ENCODE results near the gene TMEM87B. TPM values are rescaled to one million over a fixed set of nuclear protein-coding genes. Genes with fewer than 3 reads are reported as not detected.
A peak's percentile ranks its signal among the peaks of the same experiment; 100 is the strongest.

Gene TMEM87B
- total RNA-seq (10 to 100 TPM; 10.1 to 21.7 (median 14.0) TPM), polyA plus RNA-seq (10 to 100 TPM in 1 of 2 donors, 1 to 10 TPM in 1; 4.7 to 11.6 TPM)

DNA sequence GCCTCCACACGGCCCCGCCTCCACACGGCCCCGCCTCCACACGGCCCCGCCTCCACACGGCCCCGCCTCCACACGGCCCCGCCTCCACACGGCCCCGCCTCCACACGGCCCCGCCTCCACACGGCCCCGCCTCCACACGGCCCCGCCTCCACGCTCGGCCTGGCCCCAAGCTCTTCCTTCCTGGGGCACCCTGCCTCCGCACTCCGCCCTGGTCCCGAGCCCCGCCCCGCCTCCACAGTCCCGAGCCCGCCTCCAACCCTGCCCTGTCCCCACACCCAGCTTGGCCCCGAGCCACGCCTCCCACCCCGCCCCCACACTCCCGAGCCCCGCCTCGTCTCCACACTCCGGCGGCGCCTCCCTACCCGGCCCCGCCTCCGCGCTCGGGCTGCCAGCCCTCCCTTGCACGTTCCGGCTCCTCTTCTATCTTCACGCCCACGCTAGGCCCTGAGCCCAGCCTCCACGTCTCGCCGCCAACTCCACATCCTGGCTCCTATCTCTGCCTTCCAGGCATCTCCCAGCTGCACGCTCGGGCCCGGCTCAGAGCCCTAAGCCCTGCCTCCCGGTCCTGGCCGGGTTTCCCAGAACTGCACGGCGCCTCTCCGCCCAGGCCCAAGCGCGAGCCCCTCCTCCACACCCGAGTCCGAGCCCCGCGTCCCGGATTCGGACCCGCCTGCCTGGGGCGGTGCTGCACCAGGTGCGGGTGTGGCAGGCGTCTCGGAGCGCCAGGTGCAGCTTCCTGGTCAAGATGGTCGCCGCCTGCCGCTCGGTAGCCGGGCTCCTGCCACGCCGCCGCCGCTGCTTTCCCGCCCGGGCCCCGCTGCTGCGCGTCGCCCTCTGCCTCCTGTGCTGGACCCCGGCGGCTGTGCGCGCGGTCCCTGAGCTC, at the start of gene TMEM87B:
TMEM87B (plus strand) TSS at position 423 of the 883 bp plus-strand sequence; CDS start at position 746, 323 bp downstream.
- ATAC-seq: peak; percentile 78 to 84 (median 81)
- no peaks in the 10 kb centered on the region for H3K9me3 ChIP-seq
- no peak for TF ChIP-seq CTCF (IDR thresholded peaks at IDR 0.05)
- intact Hi-C loops (cut with DNase I): loop anchor here in 1 of 3 donors (5.0 kb wide), 1 partner anchor 158 kb away; the partner anchor contains the start of gene MERTK
- WGBS, 2 donors: 0 to 1% methylated on average over 68 to 84 of the region's 90 CpGs
- no peak for FAIRE-seq
- peak within 1 kb of the TSS; percentile 78 to 98 (median 96) for H3K27ac ChIP-seq
- peaks cover 4 to 15% (median 14%) of the 10 kb centered on the region in 3 donors for H3K4me1 ChIP-seq
- H3K27me3 ChIP-seq: no peaks in the 10 kb centered on the region
- H3K4me3 ChIP-seq: peak within 1 kb of the TSS; percentile 77 to 93 (median 92)
- peak; percentile 98 to 100 (median 99) for DNase-seq
- H3K36me3 ChIP-seq: no peaks in the 10 kb centered on the region

DNA sequence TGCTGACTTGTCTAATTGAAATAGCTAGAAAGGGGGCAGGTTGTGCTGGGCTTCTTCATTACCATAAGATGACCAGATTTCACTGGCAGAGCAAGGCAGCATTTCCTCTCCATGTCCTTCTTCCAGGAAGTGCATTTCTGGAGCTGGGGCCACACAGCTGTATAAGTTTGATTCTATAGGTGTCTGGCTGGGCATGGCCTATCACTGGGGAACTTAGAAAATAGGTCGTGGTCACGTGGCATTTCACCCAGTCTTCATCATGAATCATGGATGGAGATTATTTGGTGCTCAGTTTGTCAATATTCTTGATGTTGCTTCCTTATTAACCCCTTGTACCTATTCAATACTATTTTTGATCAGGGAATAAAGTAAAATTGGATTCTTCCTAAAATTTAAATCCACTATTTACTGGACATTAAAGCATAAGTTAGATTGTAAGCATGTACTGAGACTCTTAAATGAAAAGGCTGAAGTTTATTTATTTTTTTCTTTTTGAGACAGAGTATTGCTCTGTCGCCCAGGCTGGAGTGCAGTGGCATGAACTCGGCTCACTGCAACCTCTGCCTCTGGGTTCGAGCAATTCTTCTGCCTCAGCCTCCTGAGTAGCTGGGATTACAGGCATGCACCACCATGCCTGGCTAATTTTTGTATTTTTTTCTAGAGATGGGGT, 49.5 kb upstream of the TMEM87B start:
- Histone ChIP-seq H3K36me3 (peaks cover 0 to 7% (median 0%) of the 10 kb centered on the region in 3 donors), H3K4me1 (no peaks in the 10 kb centered on the region), H3K27ac (no peak overlapping the region), H3K9me3 (no peaks in the 10 kb centered on the region), H3K27me3 (no peaks in the 10 kb centered on the region), H3K4me3 (no peak overlapping the region)
- ATAC-seq: no peak
- WGBS, 2 donors: 91 to 93% methylated on average over 5 of the region's 5 CpGs
- no peak for DNase-seq
- intact Hi-C loops (cut with DNase I): no loop called here
- no peak for TF ChIP-seq CTCF (IDR thresholded peaks at IDR 0.05)
- no peak for FAIRE-seq

DNA sequence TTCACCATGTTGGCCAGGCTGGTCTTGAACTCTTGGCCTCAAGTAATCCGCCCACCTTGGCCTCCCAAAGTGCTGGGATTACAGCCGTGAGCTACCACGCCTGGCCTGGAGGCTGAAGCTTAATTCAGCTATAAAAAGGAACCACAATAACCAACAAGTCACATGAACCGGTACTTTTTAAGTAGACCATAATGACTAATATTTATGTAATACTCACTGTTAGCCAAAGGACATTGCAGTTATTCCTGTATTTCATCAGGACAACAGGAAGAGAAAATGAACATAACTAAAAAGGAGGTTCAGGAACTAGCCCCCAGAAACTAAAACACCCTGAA, 49.0 kb upstream of the TMEM87B start:
- ATAC-seq (peak in 2 of 4 donors; percentile 43 to 53), DNase-seq (no peak), FAIRE-seq (no peak)
- no peaks in the 10 kb centered on the region for H3K9me3 ChIP-seq
- intact Hi-C loops (cut with DNase I): no loop called here
- no peak for TF ChIP-seq CTCF (IDR thresholded peaks at IDR 0.05)
- no peak overlapping the region for H3K4me3 ChIP-seq
- no peaks in the 10 kb centered on the region for H3K27me3 ChIP-seq
- peaks cover 0 to 7% (median 0%) of the 10 kb centered on the region in 3 donors for H3K36me3 ChIP-seq
- no peaks in the 10 kb centered on the region for H3K4me1 ChIP-seq
- H3K27ac ChIP-seq: no peak overlapping the region
- WGBS, 2 donors: 85 to 87% methylated on average over 4 of the region's 4 CpGs

DNA sequence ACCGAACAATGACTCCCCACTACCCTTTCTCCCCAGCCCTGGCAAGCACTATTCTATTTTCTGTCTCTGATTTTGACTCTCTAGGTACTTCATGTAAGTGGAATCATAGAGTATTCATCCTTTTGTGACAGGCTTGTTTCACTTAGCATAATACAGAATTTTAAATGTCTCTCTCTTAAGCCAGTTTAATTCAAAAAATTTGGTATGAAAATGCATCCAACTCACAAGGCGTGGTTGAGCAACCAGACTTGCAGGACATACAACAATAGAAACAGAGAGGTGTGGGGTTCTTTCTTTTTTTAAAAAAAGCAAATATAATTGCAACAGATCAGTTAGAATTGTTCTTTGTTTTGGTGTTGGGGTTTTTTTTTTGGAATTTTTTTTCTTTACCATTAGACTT, 47.6 kb upstream of the TMEM87B start:
- WGBS, 2 donors: 90 to 95% methylated on average over 2 of the region's 2 CpGs
- Histone ChIP-seq H3K4me3 (no peak overlapping the region), H3K27ac (no peak overlapping the region), H3K27me3 (no peaks in the 10 kb centered on the region), H3K9me3 (no peaks in the 10 kb centered on the region), H3K36me3 (peaks cover 0 to 7% (median 0%) of the 10 kb centered on the region in 3 donors), H3K4me1 (no peaks in the 10 kb centered on the region)
- no peak for FAIRE-seq
- no peak for DNase-seq
- TF ChIP-seq CTCF (IDR thresholded peaks at IDR 0.05): no peak
- intact Hi-C loops (cut with DNase I): no loop called here
- no peak for ATAC-seq

Measured in pancreas (tissue), 10 donors.